Measurements from ENCODE around the gene SF3A2.

DNA sequence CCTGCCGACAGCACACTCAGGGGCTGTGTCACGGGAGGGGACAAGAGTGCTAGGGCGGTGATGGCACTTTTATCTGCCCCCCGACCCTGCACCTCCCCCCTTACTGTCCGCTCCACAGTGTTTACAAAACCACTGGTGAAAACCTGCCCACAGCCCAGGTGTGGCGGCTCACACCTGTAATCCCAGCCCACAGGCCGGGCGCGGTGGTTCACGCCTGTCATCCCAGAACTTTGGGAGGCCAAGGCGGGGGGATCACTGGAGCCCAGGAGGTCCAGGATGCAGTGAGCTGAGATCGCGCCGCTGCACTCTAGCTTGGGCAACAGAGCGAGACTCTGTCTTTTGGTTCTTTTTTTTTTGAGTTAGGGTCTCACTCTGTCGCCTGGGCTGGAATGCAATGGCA lies 59.5 kb downstream of the SF3A2 start:
- no peak for TF ChIP-seq FOXM1 (IDR thresholded peaks at IDR 0.05; ENCODE audit: borderline replicate concordance, low read depth)
- TF ChIP-seq RAD21 (IDR thresholded peaks at IDR 0.05; ENCODE audit: low read depth): no peak
- TF ChIP-seq, protein P1, sequence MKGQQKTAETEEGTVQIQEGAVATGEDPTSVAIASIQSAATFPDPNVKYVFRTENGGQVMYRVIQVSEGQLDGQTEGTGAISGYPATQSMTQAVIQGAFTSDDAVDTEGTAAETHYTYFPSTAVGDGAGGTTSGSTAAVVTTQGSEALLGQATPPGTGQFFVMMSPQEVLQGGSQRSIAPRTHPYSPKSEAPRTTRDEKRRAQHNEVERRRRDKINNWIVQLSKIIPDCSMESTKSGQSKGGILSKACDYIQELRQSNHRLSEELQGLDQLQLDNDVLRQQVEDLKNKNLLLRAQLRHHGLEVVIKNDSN (IDR thresholded peaks at IDR 0.05): no peak
- TF ChIP-seq TAF1 (IDR thresholded peaks at IDR 0.05; ENCODE audit: low read depth): no peak
- TF ChIP-seq CEBPB (IDR thresholded peaks at IDR 0.05): no peak
- TF ChIP-seq EGR1 (IDR thresholded peaks at IDR 0.05): no peak
- TF ChIP-seq NFIC (IDR thresholded peaks at IDR 0.05): no peak
- TF ChIP-seq EP300 (IDR thresholded peaks at IDR 0.05; ENCODE audit: borderline replicate concordance): no peak
- TF ChIP-seq, protein P2, sequence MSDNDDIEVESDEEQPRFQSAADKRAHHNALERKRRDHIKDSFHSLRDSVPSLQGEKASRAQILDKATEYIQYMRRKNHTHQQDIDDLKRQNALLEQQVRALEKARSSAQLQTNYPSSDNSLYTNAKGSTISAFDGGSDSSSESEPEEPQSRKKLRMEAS (IDR thresholded peaks at IDR 0.05): no peak
- TF ChIP-seq TCF12 (IDR thresholded peaks at IDR 0.05; ENCODE audit: low read depth): no peak

Data from Ishikawa (cell line).